Activated CD4-positive, alpha-beta memory T cell treated with anti-CD3 and anti-CD28 coated beads for 36 hours (primary cell): ENCODE measurements around the gene CPLX3. TPM values are rescaled to one million over a fixed set of nuclear protein-coding genes. Genes with fewer than 3 reads are reported as not detected.

Experiments
- CTCF ChIA-PET: fragments of 350-600 bp; sonication (Branson Sonifier 250); formaldehyde crosslinking; loops from one replicate; lab custom pipeline; 2021; ENCODE audit warnings: antibody characterized with exemption, inconsistent platforms; lab: Charles Lee
- POLR2A ChIA-PET: fragments of 350-600 bp; sonication (Branson Sonifier 250); formaldehyde crosslinking; loops from one replicate; lab custom pipeline; 2021; ENCODE audit warnings: antibody characterized with exemption; lab: Charles Lee
- DNase-seq: peaks from one replicate; pipeline ENCODE4 v3.0.0-alpha.2; 2020
- H3K27ac Mint-ChIP-seq: one replicate; pipeline ENCODE4 v1.8.0; 2021; ENCODE audit warnings: mixed read lengths
- H3K27me3 Mint-ChIP-seq: one replicate; pipeline ENCODE4 v1.8.0; 2021; ENCODE audit warnings: mixed read lengths
- H3K36me3 Mint-ChIP-seq: one replicate; pipeline ENCODE4 v1.8.0; 2021; ENCODE audit warnings: mixed read lengths
- H3K4me1 Mint-ChIP-seq: one replicate; pipeline ENCODE4 v1.8.0; 2021; ENCODE audit warnings: low read depth, mixed read lengths
- H3K4me3 Mint-ChIP-seq: one replicate; pipeline ENCODE4 v1.8.0; 2021; ENCODE audit warnings: mild to moderate bottlenecking, mixed read lengths
- H3K9me3 Mint-ChIP-seq: one replicate; pipeline ENCODE4 v1.8.0; 2021; ENCODE audit warnings: mixed read lengths
- intact Hi-C: fragments of 100-400 bp; cut with micrococcal nuclease; formaldehyde crosslinking; loops from one replicate; pipeline ENCODE4 v1.15.1; 2023
- total RNA-seq, 2 experiments: library from RNA; stranded (reverse); gene quantifications; one replicate each; pipeline ENCODE4 v1.2.3, GENCODE V29; 2021

CPLX3 gene
- total RNA-seq, 2 experiments from 2014 or later = not detected

- intact Hi-C loops = no loop called here
- no peak for DNase-seq
- H3K4me1 Mint-ChIP-seq = peaks cover 15% of the 10 kb centered on the region
These were observed 21.5 kb upstream of the CPLX3 start for GRCh38 chr15:74804935-74805334.

DNA sequence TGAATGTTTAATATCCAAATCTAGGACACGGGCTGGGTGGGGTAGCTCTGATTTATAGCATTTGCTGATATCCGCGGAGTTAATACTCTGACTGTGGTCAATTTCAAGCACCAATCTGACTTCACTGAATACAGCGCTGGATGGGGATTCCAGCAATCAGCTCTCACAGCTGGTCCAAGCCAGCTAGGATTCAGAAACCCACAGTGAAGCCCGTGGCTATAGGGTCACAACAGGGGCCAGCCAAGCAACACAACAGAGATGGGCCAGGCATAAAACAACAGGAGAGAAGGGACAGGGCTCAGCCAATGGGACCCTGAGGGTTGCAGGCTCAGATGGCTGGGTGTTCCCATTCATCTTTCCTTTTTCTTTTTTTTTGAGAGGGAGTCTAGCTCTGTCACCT is 19.1 kb upstream of the CPLX3 start:
- ChIA-PET POLR2A (interaction anchor here (0.9 to 1.2 kb wide), 3 partner anchors 23 to 100 kb away, joined by 3 to 7 read pairs (median 3); partner anchors contain the start of gene FAM219B), CTCF (interaction anchor here (1.0 to 3.7 kb wide), 5 partner anchors 8 to 36 kb away, joined by 3 to 18 read pairs (median 6); no protein-coding TSS in a partner anchor)
- Mint-ChIP-seq H3K27me3 (no peaks in the 10 kb centered on the region), H3K4me3 (no peak overlapping the region), H3K36me3 (peaks cover 15% of the 10 kb centered on the region), H3K4me1 (peaks cover 10% of the 10 kb centered on the region), H3K27ac (no peak overlapping the region), H3K9me3 (no peaks in the 10 kb centered on the region)
- intact Hi-C loops = no loop called here
- DNase-seq = no peak

More at GRCh38 chr15:74804935-74805334, 21.5 kb upstream of the CPLX3 start:
- CTCF ChIA-PET = interaction anchor here (0.9 to 20.5 kb wide), 6 partner anchors 10 to 97 kb away, joined by 3 to 1220 read pairs (median 4); partner anchors contain the start of gene CSK
- H3K27me3 Mint-ChIP-seq = no peaks in the 10 kb centered on the region
- peaks cover 34% of the 10 kb centered on the region for H3K36me3 Mint-ChIP-seq
- no peaks in the 10 kb centered on the region for H3K9me3 Mint-ChIP-seq
- H3K27ac Mint-ChIP-seq = peak overlapping the region; percentile 47
- POLR2A ChIA-PET = interaction anchor here (0.6 to 1.1 kb wide), 3 partner anchors 12 to 31 kb away, joined by 3 to 4 read pairs (median 4); no protein-coding TSS in a partner anchor
- H3K4me3 Mint-ChIP-seq = no peak overlapping the region

DNA sequence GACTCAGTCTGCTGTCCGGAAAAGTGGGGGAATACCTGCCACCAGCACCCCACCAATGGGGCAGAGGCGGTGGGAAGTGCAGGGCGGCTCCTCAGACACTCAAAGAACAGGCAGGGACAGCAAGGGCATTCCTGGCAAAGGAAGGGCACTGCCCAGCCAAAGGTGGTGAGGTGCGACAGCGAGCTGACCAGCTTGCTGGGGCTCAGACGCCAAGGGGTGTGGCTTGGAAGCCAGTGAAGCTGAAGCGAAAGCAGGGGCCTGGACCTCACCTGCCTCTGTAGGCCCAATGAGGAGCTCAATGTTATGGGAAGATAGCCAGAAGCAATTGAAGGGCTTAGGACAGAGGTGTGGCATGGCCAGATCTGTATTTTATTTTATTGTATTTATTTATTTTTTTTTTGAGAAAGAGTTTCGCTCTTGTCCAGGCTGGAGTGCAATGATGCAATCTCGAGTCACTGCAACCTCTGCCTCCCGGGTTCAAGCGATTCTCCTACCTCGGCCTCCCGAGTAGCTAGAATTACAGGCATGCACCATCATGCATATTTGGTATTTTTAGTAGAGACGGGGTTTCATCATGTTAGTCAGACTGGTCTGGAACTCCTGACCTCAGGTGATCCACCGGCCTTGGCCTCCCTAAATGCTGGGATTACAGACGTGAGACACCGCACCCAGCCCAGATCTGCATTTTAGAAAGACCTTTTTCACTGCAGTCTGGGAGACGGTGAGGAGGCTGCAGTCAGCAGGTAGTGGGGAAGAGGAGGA is 18.2 kb upstream of the CPLX3 start:
- CTCF ChIA-PET = interaction anchor here (0.9 to 3.7 kb wide), 5 partner anchors 9 to 93 kb away, joined by 3 to 18 read pairs (median 6); no protein-coding TSS in a partner anchor
- peak overlapping the region; percentile 52 for H3K27ac Mint-ChIP-seq
- POLR2A ChIA-PET = interaction anchor here (0.6 to 1.2 kb wide), 5 partner anchors 22 to 99 kb away, joined by 3 to 7 read pairs (median 3); partner anchors contain the start of genes CSK and FAM219B

DNA sequence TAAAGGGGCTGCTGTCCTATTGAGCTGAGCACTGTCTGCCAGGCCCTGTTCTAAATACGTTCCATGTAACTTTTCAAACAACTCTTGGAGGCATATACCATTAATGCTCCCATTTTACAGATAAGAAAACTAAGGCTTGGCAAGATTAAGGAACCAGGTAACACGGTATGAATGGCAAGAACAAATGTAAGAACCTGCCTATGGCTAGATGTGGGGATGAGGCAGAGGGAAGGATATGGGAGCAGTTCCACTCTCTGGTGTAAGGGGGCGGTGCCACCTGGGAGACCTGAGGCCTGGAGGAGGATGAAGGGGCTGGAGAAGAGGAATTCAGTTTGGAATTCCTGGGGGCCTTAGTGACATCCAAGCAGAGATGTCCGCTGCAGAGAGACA is 17.6 kb upstream of the CPLX3 start:
- Mint-ChIP-seq H3K27ac (no peak overlapping the region), H3K9me3 (no peaks in the 10 kb centered on the region), H3K4me1 (peaks cover 10% of the 10 kb centered on the region), H3K27me3 (no peaks in the 10 kb centered on the region), H3K36me3 (peaks cover 8% of the 10 kb centered on the region), H3K4me3 (no peak overlapping the region)
- DNase-seq = no peak
- ChIA-PET POLR2A (interaction anchor here (0.6 to 1.0 kb wide), 2 partner anchors 21 to 38 kb away, joined by 3 read pairs; no protein-coding TSS in a partner anchor), CTCF (interaction anchor here (1.2 to 3.7 kb wide), 3 partner anchors 9 to 40 kb away, joined by 5 to 18 read pairs (median 6); no protein-coding TSS in a partner anchor)
- intact Hi-C loops = no loop called here

More for the DNA sequence above, 18.2 kb upstream of the CPLX3 start:
- peaks cover 9% of the 10 kb centered on the region for H3K36me3 Mint-ChIP-seq
- H3K9me3 Mint-ChIP-seq = no peaks in the 10 kb centered on the region
- no peaks in the 10 kb centered on the region for H3K27me3 Mint-ChIP-seq
- peaks cover 10% of the 10 kb centered on the region for H3K4me1 Mint-ChIP-seq
- intact Hi-C loops = no loop called here
- no peak overlapping the region for H3K4me3 Mint-ChIP-seq
- no peak for DNase-seq

DNA sequence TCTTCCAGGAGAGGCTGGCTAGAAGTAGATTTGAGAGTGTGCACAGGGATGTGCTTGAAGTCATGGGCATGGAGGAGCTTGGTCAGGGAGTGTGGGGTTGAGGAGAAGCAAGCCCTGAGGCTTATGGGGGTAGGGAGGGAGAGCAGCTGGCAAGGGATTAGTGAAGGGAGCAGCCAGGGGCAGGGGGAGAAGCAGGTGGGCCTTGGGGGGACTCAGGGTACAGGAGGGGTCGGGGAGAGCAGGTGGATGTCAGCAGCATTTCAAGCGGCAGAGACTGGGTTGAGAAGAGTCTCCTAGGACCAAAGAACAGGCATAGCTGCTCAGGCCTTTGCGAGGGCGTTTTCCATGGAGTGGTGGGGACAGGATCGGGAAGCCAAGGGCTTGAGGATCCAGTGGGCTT is 17.2 kb upstream of the CPLX3 start:
- Mint-ChIP-seq H3K27me3 (no peaks in the 10 kb centered on the region), H3K9me3 (no peaks in the 10 kb centered on the region), H3K27ac (no peak overlapping the region), H3K36me3 (peaks cover 4% of the 10 kb centered on the region), H3K4me3 (no peak overlapping the region), H3K4me1 (peaks cover 10% of the 10 kb centered on the region)
- ChIA-PET POLR2A (interaction anchor here (0.6 kb wide), 1 partner anchor 21 kb away, joined by 3 read pairs; no protein-coding TSS in a partner anchor), CTCF (interaction anchor here (0.8 to 3.7 kb wide), 3 partner anchors 12 to 40 kb away, joined by 3 to 18 read pairs (median 5); no protein-coding TSS in a partner anchor)
- intact Hi-C loops = no loop called here
- no peak for DNase-seq

- peaks cover 10% of the 10 kb centered on the region for H3K4me1 Mint-ChIP-seq
- no peak overlapping the region for H3K27ac Mint-ChIP-seq
- H3K4me3 Mint-ChIP-seq = no peak overlapping the region
- H3K27me3 Mint-ChIP-seq = no peaks in the 10 kb centered on the region
- H3K36me3 Mint-ChIP-seq = peaks cover under 1% of the 10 kb centered on the region
- DNase-seq = no peak
- H3K9me3 Mint-ChIP-seq = no peaks in the 10 kb centered on the region
- intact Hi-C loops = no loop called here
- ChIA-PET CTCF (interaction anchor here (0.8 to 3.7 kb wide), 5 partner anchors 13 to 41 kb away, joined by 3 to 18 read pairs (median 5); no protein-coding TSS in a partner anchor), POLR2A (no interaction called here)
These were observed 16.5 kb upstream of the CPLX3 start for GRCh38 chr15:74809956-74810355.

- CTCF ChIA-PET = interaction anchor here (1.3 to 1.4 kb wide), 2 partner anchors 13 to 41 kb away, joined by 3 to 4 read pairs; no protein-coding TSS in a partner anchor
- intact Hi-C loops = no loop called here
- Mint-ChIP-seq H3K36me3 (no peaks in the 10 kb centered on the region), H3K27ac (no peak within 1 kb of the TSS), H3K9me3 (no peaks in the 10 kb centered on the region), H3K4me3 (no peak within 1 kb of the TSS), H3K27me3 (no peaks in the 10 kb centered on the region), H3K4me1 (peaks cover 5% of the 10 kb centered on the region)
- POLR2A ChIA-PET = no interaction called here
- DNase-seq = no peak
These were observed 13.9 kb upstream of the CPLX3 start, which contains the start of gene LMAN1L for GRCh38 chr15:74812533-74812932. Gene LMAN1L, plus strand, starts transcription at chr15:74812835. Its CDS starts 20 bp downstream, at chr15:74812855.

- no peaks in the 10 kb centered on the region for H3K36me3 Mint-ChIP-seq
These were observed 11.1 kb upstream of the CPLX3 start for GRCh38 chr15:74815121-74815934.

GRCh38 chr15:74815961-74816360 is 10.5 kb upstream of the CPLX3 start:
- no peak overlapping the region for H3K27ac Mint-ChIP-seq
- H3K4me1 Mint-ChIP-seq = peaks cover 7% of the 10 kb centered on the region
- H3K36me3 Mint-ChIP-seq = no peaks in the 10 kb centered on the region
- ChIA-PET POLR2A (interaction anchor here (0.7 kb wide), 1 partner anchor 13 kb away, joined by 3 read pairs; no protein-coding TSS in a partner anchor), CTCF (interaction anchor here (0.8 to 1.6 kb wide), 3 partner anchors 10 to 85 kb away, joined by 3 to 4 read pairs (median 3); no protein-coding TSS in a partner anchor)
- DNase-seq = no peak
- no peaks in the 10 kb centered on the region for H3K9me3 Mint-ChIP-seq
- intact Hi-C loops = no loop called here
- no peak overlapping the region for H3K4me3 Mint-ChIP-seq
- H3K27me3 Mint-ChIP-seq = no peaks in the 10 kb centered on the region

More at GRCh38 chr15:74815121-74815934, 11.1 kb upstream of the CPLX3 start:
- DNase-seq = no peak
- Mint-ChIP-seq H3K27ac (no peak overlapping the region), H3K9me3 (no peaks in the 10 kb centered on the region), H3K4me3 (no peak overlapping the region), H3K27me3 (no peaks in the 10 kb centered on the region), H3K4me1 (peaks cover 7% of the 10 kb centered on the region)
- ChIA-PET POLR2A (interaction anchor here (0.7 kb wide), 1 partner anchor 14 kb away, joined by 3 read pairs; no protein-coding TSS in a partner anchor), CTCF (interaction anchor here (0.8 to 1.6 kb wide), 3 partner anchors 10 to 86 kb away, joined by 3 to 4 read pairs (median 3); no protein-coding TSS in a partner anchor)
- intact Hi-C loops = no loop called here

DNA sequence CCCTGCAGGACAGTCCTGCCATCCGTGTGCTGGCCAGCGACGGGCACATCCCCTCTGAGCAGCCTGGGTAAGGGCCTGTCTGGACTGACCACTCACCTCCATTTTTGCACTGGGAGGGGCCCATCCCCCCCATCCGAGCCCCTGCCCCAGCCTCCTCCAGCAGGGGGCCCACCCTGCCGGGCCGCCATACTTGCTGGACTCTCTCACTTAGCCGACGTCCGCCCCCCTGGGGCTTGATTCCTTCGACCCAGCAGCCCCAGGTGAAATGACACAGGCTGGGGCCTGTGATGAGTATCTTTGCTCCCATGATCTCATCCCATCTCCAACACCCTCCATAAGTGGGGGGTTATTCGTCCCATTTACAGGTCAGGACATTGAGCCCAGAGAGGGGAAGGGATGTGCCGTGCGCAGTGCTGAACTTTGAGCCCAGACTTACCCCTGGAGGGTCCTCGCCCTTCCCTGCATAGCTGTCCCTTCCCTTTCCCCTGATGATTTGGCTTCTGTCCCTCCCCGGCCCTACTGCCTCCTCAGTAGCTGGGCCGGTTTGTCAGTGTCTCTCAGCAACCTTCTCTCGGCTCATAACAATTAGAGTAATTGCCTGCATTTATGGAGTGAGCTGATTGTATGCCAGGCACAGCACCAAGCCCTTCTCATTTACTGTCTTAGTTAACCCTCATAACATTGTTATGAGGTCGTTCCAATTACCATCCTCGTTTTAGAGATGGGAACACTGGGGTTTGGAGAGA is 9.6 kb upstream of the CPLX3 start:
- POLR2A ChIA-PET = no interaction called here
- CTCF ChIA-PET = interaction anchor here (0.9 to 1.9 kb wide), 2 partner anchors 24 to 46 kb away, joined by 3 to 7 read pairs; no protein-coding TSS in a partner anchor
- H3K27ac Mint-ChIP-seq = no peak overlapping the region
- no peaks in the 10 kb centered on the region for H3K36me3 Mint-ChIP-seq
- H3K4me1 Mint-ChIP-seq = peaks cover 7% of the 10 kb centered on the region
- no peak overlapping the region for H3K4me3 Mint-ChIP-seq
- DNase-seq = no peak
- no peaks in the 10 kb centered on the region for H3K9me3 Mint-ChIP-seq
- H3K27me3 Mint-ChIP-seq = no peaks in the 10 kb centered on the region
- intact Hi-C loops = no loop called here
